Gastrocnemius medialis (tissue), 4 donors: Measurements from ENCODE around the gene CSNK2B. TPM values are rescaled to one million over a fixed set of nuclear protein-coding genes. Genes with fewer than 3 reads are reported as not detected.

Experiments
- ATAC-seq, 2 donors: fragments of 150-250 bp; one replicate each; pipeline ENCODE4 v1.9.1; 2016
- DNase-seq, 2 donors: peaks; one replicate each; pipeline ENCODE4 v3.0.0-alpha.2; 2019
- H3K27ac ChIP-seq, 4 donors: fragments of 200-600 bp; sonication (generic); 1 replicate in 1 of 4; 2 replicates in 3 of 4; pipeline ENCODE4 v1.5.1; 2016 to 2018; ENCODE audit warnings: mild to moderate bottlenecking in 2 of 4, moderate library complexity in 1 of 4
- H3K27me3 ChIP-seq, 3 donors: fragments of 200-600 bp; sonication (generic) in 2 of 3; 1 replicate in 1 of 3; 2 replicates in 2 of 3; pipeline versions ENCODE4 v1.5.1 to v1.6.0; 2016 to 2019; ENCODE audit warnings: mild to moderate bottlenecking in 1 of 3, moderate library complexity in 1 of 3
- H3K36me3 ChIP-seq, 2 donors: fragments of 200-600 bp; sonication (generic) in 1 of 2; one replicate each; pipeline ENCODE4 v1.5.1; 2017 to 2018
- H3K4me1 ChIP-seq, 2 donors: fragments of 200-600 bp; sonication (generic) in 1 of 2; one replicate each; pipeline ENCODE4 v1.5.1; 2016 to 2017; ENCODE audit warnings: mild to moderate bottlenecking in 2 of 2
- H3K4me3 ChIP-seq, 4 donors: fragments of 200-600 bp; sonication (generic) in 3 of 4; 1 replicate in 1 of 4; 2 replicates in 3 of 4; pipeline ENCODE4 v1.5.1; 2016 to 2019; ENCODE audit warnings: mild to moderate bottlenecking in 2 of 4
- H3K9me3 ChIP-seq, 3 donors: fragments of 200-600 bp; sonication (generic) in 2 of 3; 1 replicate in 1 of 3; 2 replicates in 2 of 3; pipeline ENCODE4 v1.5.1; 2016 to 2019
- CTCF ChIP-seq, 5 experiments: fragments of 450-650 bp in 3 of 5; fragments of 200-600 bp in 2 of 5; sonication (generic) in 2 of 5; IDR thresholded peaks in 4 of 5; conservative IDR thresholded peaks in 1 of 5; 1 replicate in 4 of 5; 2 replicates in 1 of 5; pipeline ENCODE4 v1.5.1; 2016 to 2019; ENCODE audit warnings: antibody characterized with exemption in 5 of 5, mild to moderate bottlenecking in 3 of 5, moderate library complexity in 3 of 5
- POLR2A ChIP-seq, 2 donors: fragments of 450-650 bp; IDR thresholded peaks; one replicate each; pipeline ENCODE4 v1.6.1; 2017; ENCODE audit warnings: antibody characterized with exemption in 2 of 2, mild to moderate bottlenecking in 2 of 2, moderate library complexity in 2 of 2
- in situ Hi-C, 4 donors: fragments of 200-750 bp; cut with MboI; loops; one replicate each; pipeline versions ENCODE4 v1.15.0 to v1.8.0; 2017; ENCODE audit warnings: low sequenced_read_pairs in 4 of 4
- intact Hi-C: fragments of 100-400 bp; cut with DNase I; formaldehyde crosslinking; loops from one replicate; pipeline ENCODE4 v1.15.1; 2023; ENCODE audit warnings: low total_unique reads
- total RNA-seq, 4 donors: library from RNA; depleted of rRNA; stranded (reverse); fragments of >200 nt; gene quantifications; one replicate each; pipeline versions ENCODE4 v1.1.0 to v1.2.3, GENCODE V29; 2016

CSNK2B gene
- total RNA-seq, 4 donors from 2014 or later = 185 to 251 (median 226) TPM

- in situ Hi-C loops = loop anchor here in 2 of 4 donors (25.0 kb wide), 2 partner anchors 308 to 533 kb away; partner anchors contain the start of genes AGER (in 2 of the 2), AGPAT1 (in 2 of the 2), GPSM3 (in 2 of the 2) and PBX2 (in 2 of the 2)
- intact Hi-C loops = loop anchor here (5.0 kb wide), 1 partner anchor 48 kb away; the partner anchor contains the start of gene ABHD16A
- ATAC-seq = no peak
Observed at GRCh38 chr6:31654574-31655348, 11.1 kb upstream of the CSNK2B start.

GRCh38 chr6:31655349-31656237 lies 10.3 kb upstream of the CSNK2B start, which contains the start of gene APOM:
Gene APOM, plus strand, starts transcription at chr6:31655894. Its CDS starts 73 bp downstream, at chr6:31655967.
- ATAC-seq (no peak), DNase-seq (no peak)
- in situ Hi-C loops (loop anchor here in 2 of 4 donors (25.0 kb wide), 2 partner anchors 307 to 532 kb away; partner anchors contain the start of genes AGER (in 2 of the 2), AGPAT1 (in 2 of the 2), GPSM3 (in 2 of the 2) and PBX2 (in 2 of the 2)), intact Hi-C loops (no loop called here)
- Histone ChIP-seq H3K4me1 (peaks cover 40% of the 10 kb centered on the region in 2 donors), H3K36me3 (peaks cover 0 to 6% of the 10 kb centered on the region in 2 donors), H3K27me3 (no peaks in the 10 kb centered on the region), H3K9me3 (no peaks in the 10 kb centered on the region), H3K27ac (no peak within 1 kb of the TSS), H3K4me3 (no peak within 1 kb of the TSS)
- TF ChIP-seq CTCF (IDR thresholded peaks at IDR 0.05 in 4 of 5, conservative IDR thresholded peaks at IDR 0.05 in 1 of 5) (no peak), POLR2A (IDR thresholded peaks at IDR 0.05) (no peak)

More at GRCh38 chr6:31654574-31655348, 11.1 kb upstream of the CSNK2B start:
- DNase-seq = no peak
- Histone ChIP-seq H3K36me3 (peaks cover 0 to 15% of the 10 kb centered on the region in 2 donors), H3K27ac (no peak overlapping the region), H3K4me3 (no peak overlapping the region), H3K4me1 (peaks cover 39% of the 10 kb centered on the region in 2 donors), H3K9me3 (no peaks in the 10 kb centered on the region), H3K27me3 (no peaks in the 10 kb centered on the region)
- TF ChIP-seq POLR2A (IDR thresholded peaks at IDR 0.05) (no peak), CTCF (IDR thresholded peaks at IDR 0.05 in 4 of 5, conservative IDR thresholded peaks at IDR 0.05 in 1 of 5) (no peak)

DNA sequence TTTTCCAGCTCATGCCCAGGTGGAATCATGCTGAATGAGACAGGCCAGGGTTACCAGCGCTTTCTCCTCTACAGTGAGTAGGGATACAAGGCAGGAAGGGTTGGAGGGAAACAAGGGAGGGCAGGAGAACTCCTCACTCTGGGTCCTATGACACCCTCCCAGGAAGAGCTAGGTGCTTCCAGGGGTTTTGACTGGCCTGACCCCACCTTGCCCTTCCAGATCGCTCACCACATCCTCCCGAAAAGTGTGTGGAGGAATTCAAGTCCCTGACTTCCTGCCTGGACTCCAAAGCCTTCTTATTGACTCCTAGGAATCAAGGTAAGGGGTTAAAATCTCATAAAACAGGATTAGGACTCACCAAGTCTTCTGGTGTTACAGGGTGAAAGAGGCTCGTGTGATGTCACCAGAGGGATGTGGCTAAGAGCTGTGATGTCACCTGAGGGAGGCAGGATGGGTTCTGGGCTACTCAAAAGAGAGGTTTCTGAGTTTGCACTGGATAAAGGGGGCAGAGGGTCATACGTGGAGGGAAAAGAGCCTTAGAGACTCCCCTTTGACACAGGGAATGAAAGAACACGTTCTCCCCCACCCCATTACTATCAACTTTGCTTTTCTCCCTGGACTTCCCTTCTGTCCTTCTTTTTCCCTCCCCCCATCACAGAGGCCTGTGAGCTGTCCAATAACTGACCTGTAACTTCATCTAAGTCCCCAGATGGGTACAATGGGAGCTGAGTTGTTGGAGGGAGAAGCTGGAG lies 8.3 kb upstream of the CSNK2B start:
- DNase-seq (no peak), ATAC-seq (no peak)
- Histone ChIP-seq H3K27ac (no peak overlapping the region), H3K9me3 (no peaks in the 10 kb centered on the region), H3K36me3 (peaks cover 0 to 5% of the 10 kb centered on the region in 2 donors), H3K4me3 (no peak overlapping the region), H3K27me3 (no peaks in the 10 kb centered on the region), H3K4me1 (peaks cover 29 to 30% of the 10 kb centered on the region in 2 donors)
- intact Hi-C loops = no loop called here
- no peak for TF ChIP-seq CTCF (IDR thresholded peaks at IDR 0.05 in 4 of 5, conservative IDR thresholded peaks at IDR 0.05 in 1 of 5)
- TF ChIP-seq POLR2A (IDR thresholded peaks at IDR 0.05) = no peak
- in situ Hi-C loops = loop anchor here in 2 of 4 donors (25.0 kb wide), 2 partner anchors 305 to 530 kb away; partner anchors contain the start of genes AGER (in 2 of the 2), AGPAT1 (in 2 of the 2), GPSM3 (in 2 of the 2) and PBX2 (in 2 of the 2)
